ENCODE results near the gene HMG20B. TPM values are rescaled to one million over a fixed set of nuclear protein-coding genes. Genes with fewer than 3 reads are reported as not detected.
"Not testable (repeated sequence)": the region's sequence is repeated elsewhere in the genome, so short reads cannot be mapped to it uniquely, and the experiment has no call there.

Gene HMG20B
- total RNA-seq, 1 donor, result 99.1 TPM

- DNase-seq (ENCODE audit: low read depth in 2 of 3, low spot score in 2 of 3), result no peak
Measured at GRCh38 chr19:3577723-3578344, 5.1 kb downstream of the HMG20B start.

DNA sequence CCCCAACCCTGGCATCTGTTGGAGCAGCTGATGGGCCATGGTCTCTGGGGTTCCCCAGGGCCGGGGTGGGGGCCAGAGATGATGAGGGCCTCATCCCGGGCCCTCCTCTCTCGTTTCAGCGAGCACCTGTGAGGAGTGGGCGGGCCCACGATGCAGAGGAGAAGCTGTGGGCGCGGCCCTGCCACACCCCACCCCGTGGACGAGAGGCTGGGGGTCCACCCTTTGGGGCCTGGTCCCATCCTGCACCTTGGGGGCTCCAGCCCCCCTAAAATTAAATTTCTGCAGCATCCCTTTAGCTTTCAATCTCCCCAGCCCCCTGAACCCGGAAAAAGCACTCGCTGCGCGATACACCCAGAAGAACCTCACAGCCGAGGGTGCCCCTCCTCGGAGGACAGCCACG is 5.6 kb downstream of the HMG20B start:
- DNase-seq (ENCODE audit: low read depth in 2 of 3, low spot score in 2 of 3), result no peak

GRCh38 chr19:3580156-3580934 is 7.6 kb downstream of the HMG20B start:
- DNase-seq (ENCODE audit: low read depth in 2 of 3, low spot score in 2 of 3), result no peak

GRCh38 chr19:3581792-3582191 is 9.0 kb downstream of the HMG20B start:
- not testable (repeated sequence) for DNase-seq (ENCODE audit: low read depth in 2 of 3, low spot score in 2 of 3)

DNA sequence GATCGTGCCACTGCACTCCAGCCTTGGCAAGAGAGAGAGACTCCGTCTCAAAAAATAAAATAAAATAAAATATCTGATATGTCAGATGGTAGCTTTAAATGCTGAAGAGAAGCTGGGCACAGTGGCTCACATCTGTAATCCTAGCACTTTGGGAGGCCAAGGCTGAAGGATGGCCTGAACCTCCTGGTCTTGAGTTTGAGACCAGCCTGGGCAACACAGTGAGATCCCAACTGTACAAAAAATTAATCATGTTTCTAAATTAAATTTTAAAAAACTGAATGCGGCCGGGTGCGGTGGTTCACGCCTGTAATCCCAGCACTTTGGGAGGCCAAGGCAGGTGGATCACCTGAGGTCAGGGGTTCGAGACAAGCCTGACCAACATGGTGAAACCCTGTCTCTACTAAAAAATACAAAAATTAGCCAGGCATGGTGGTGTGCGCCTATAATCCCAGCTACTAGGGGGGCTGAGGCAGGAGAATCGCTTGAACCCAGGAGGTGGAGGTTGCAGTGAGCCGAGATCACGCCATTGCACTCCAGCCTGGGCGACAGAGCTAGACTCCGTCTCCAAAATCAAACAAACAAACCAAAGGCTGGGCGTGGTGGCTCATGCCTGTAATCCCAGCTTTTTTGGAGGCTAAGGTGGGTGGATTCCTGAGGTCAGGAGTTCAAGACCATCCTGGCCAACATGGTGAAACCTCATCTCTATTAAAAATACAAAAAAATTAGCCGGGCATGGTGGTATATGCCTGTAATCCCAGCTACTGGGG is 11.5 kb downstream of the HMG20B start:
- DNase-seq (ENCODE audit: low read depth in 2 of 3, low spot score in 2 of 3), result not testable (repeated sequence)

DNA sequence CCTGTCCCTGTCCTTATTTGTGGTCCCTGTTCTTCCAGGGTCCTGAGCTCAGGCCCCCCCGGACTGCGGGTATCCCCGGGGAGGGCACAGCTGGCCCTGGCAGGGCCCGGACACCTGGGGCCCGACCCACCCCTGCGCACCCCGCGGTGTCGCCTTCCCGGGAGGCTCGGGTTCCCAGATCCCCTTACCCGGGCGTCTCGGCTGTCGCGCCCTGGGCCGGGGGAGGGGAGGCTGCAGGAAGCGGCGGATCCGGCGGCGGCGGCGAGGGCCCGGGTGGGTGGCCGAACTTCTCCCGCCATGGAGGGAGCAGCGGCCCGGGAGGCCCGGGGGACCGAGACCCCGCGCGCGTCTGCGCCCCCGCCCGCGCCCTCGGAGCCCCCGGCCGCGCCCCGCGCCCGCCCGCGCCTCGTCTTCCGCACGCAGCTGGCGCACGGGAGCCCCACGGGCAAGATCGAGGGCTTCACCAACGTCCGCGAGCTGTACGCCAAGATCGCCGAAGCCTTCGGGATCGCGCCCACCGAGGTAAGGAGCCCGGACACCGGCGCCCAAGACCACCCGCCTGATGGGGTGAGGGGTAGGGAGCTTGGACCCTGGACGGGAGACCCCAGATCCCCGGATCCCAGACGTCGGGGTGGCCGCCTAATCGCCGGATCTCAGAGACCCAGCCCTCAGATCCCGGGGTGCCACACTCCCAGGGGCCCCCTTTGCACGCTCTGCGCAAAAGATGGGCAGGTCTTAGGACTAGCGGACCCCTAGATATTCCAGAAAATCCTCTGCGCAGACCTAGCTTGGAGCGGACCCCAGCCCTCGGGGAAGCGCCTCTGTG is 12.8 kb downstream of the HMG20B start, which contains the start of gene GIPC3:
TSS of gene GIPC3 (plus strand) at position 178 of the 826 bp plus-strand sequence. CDS start at position 298, 120 bp downstream.
- DNase-seq (ENCODE audit: low read depth in 2 of 3, low spot score in 2 of 3), result no peak

- peak in 1 of 3 donors; percentile 67 for DNase-seq (ENCODE audit: low read depth in 2 of 3, low spot score in 2 of 3)
Measured at GRCh38 chr19:3586127-3586626, 13.4 kb downstream of the HMG20B start.

DNA sequence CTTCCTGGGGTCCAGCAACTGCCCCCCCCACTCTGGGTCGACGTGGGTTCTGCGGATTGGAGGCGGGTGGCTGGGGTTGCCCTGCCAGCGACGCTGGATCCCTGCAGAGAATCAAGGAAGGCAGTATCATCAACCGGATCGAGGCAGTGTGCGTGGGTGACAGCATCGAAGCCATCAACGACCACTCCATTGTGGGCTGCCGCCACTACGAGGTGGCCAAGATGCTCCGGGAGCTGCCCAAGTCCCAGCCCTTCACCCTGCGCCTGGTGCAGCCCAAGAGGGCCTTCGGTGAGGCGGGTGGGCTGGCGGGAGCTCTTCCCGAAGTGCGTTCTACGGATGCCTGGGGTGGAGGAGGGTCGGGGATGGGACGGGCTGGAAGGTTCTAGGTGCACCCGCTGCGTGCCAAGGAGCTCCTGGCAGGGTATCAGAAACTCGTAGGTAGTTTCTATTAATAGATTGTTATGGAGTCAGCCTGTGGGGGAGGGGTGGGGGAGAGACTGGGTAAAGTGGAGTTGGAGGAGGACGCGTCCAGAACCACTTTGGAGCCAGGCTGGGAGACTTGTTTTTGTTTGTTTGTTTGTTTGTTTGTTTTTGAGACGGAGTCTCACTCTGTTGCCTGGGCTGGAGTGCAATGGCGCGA is 14.1 kb downstream of the HMG20B start:
- DNase-seq (ENCODE audit: low read depth in 2 of 3, low spot score in 2 of 3), result no peak

GRCh38 chr19:3589439-3589838 is 16.7 kb downstream of the HMG20B start:
- no peak for DNase-seq (ENCODE audit: low read depth in 2 of 3, low spot score in 2 of 3)

DNA sequence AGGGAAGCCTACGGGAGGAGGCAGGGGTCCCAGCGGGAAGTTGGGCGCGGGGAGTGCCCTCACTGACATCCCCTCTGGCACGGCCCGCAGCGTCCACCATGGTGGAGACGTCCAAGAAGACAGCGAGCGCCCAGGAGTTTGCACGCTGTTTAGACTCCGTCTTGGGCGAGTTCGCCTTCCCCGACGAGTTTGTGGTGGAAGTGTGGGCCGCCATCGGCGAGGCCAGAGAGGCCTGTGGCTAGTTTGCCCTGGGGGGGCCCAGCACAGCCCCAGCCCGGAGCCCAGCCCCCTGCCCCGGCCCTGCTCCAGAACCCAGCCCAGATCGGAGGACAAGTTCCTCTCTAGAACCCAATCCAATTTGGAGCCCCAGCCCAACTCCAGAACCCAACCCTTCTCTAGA is 17.2 kb downstream of the HMG20B start:
- no peak for DNase-seq (ENCODE audit: low read depth in 2 of 3, low spot score in 2 of 3)

DNA sequence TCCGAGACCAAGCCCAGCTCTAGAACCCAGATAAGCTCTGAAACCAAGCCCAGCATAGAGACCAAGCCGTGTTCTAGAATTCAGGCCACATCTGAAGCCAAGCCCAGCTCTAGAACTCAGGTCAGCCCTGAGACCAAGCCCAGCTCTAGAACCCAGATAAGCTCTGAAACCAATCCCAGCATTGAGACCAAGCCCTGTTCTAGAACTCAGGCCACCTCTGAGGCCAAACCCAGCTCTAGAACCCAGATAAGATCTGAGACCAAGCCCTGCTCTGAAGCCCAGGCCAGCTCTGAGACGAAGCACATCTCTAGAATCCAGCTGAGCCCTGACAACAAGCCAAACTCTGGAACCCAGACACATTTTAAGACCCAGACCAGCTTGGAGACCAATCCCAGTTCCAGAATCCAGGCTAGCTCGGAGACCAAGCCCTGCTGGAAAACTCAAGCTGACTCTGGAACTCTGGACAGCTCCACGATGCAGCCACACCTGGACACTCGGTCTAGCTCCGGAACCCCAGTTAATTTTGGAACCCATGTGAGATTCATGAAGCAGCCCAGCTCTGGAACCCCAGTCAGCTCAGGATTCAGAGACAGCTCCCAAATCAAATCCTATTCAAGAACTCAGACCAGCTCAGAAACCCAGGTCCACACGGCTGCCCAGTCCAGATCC is 18.4 kb downstream of the HMG20B start:
- DNase-seq (ENCODE audit: low read depth in 2 of 3, low spot score in 2 of 3), result no peak

GRCh38 chr19:3591876-3592613 is 19.3 kb downstream of the HMG20B start:
- no peak for DNase-seq (ENCODE audit: low read depth in 2 of 3, low spot score in 2 of 3)

DNA sequence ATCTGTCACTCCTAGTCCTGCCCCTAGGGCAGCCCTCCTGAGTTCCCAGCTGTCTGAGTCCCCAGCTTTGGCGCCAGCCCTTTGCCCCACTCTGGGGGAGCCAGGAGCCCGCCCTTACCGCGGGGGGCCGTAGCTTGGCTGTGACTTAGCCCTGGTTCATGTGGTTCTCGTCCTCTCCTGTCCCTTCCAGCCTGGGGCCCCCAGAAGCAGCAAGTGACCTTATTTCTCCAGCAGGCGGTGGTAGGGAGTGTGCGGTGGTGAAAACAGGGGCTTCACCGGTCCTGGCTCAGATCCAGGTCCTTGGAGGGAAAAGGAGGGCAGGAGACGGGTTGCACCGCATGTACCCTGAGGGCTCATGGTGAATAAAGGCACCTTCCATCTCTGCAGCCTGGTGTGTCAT is 20.4 kb downstream of the HMG20B start:
- peak in 1 of 3 donors; percentile 46 for DNase-seq (ENCODE audit: low read depth in 2 of 3, low spot score in 2 of 3)

DNA sequence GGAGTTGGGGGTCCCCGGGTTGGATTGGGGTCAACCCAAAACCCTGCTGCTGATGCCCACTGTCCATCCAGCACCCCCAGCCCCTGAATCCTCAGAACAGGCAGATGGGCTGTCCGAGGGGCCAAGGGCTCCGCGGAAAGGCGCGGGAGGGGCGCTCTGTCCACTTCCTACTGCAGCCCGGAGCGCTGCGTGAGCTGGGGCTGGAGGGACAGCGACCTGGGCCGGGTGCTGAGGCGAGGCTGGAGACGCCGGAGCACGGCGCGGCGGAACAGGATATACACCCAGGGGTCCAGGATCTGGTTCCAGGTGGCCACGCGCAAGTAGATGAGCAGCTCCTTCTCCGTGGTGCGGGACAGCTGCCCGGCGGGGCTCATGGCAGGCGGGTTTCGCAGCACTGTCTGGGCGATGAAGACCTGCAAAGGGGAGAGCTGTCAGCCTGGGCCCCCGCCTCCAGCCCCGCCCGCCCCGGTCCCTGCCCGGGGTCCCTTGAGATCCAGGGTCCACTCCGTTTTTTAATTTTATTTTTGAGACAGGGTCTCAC is 22.8 kb downstream of the HMG20B start:
- no peak for DNase-seq (ENCODE audit: low read depth in 2 of 3, low spot score in 2 of 3)

GRCh38 chr19:3599776-3600187 is 27.0 kb downstream of the HMG20B start:
- DNase-seq (ENCODE audit: low read depth in 2 of 3, low spot score in 2 of 3), result no peak

DNA sequence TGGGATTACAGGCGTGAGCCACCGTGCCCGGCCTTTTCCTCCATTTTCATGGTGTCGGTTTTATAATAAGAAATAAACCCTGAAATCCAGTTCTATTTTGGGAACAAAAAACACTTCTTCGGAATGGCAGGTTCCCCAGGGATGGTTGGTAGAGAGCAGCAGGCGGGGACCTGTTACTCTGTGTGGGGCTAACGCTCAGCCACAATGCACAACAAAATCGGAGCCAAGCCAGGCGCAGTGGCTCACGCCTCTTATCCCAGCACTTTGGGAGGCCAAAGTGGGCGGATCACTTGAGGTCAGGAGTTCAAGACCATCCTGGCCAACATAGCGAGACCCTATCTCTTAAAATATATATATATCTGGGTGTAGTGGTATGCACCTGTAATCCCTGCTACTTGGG is 28.3 kb downstream of the HMG20B start:
- DNase-seq (ENCODE audit: low read depth in 2 of 3, low spot score in 2 of 3), result no peak

DNA sequence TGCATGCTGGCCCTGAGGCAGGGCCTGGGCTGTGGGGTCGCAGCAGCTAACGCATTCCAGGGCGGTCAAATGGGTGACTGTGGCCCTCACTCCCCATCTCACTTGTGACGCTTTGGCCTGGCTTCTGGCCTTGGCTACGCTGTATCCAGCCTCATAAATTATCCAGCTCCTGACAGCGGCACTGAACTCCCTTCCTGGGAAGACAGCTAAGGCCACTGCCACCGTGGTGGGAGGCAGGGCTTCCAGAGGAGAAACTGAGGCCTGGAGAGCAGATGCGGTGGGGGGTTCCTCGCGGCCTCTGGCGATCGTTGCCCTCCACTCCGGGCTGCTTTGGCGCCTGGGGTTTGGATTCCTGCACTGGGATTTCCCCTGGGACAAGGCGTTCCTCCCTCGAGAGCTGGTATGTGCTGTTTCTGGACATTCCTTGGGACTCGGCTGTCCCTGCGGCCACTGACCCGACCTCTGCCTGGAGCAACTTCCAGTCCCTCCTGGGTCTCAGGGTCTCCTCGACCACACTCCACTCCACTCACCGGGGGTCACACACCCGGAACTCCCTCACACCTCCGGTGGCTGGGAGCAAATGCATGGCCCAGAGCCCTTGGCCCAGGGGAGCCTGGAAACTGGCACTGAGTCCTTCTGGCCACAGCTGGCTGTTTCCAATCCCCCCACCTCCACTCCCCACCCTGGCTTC is 30.5 kb downstream of the HMG20B start:
- no peak for DNase-seq (ENCODE audit: low read depth in 2 of 3, low spot score in 2 of 3)
